ENCODE measurements around the gene PRDM10. TPM values are rescaled to one million over a fixed set of nuclear protein-coding genes. Genes with fewer than 3 reads are reported as not detected.
"Not testable (repeated sequence)": the region's sequence is repeated elsewhere in the genome, so short reads cannot be mapped to it uniquely, and the experiment has no call there.

PRDM10 gene
- polyA plus RNA-seq, 4 donors = 8.3 to 10.8 (median 10.3) TPM

DNA sequence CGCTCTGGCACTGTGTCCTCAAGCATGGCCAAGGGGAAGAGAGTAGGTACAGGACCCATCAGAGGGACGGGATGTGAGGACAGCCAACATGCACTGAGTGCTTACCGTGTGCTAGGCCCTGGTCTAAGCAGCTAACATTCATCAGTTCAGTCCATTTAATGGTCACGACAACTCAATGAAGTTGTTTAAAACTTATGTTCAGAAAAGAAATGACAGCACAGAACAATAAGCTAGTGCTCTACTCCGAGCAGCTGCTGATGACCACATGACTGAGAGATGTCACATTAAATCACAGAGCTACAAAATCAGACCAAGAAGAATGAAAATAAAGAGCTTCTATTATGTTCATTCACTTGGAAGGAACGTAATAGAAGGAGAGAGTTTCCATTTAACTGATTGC lies 26.3 kb downstream of the PRDM10 start:
- DNase-seq (ENCODE audit: low read depth in 4 of 4, low spot score in 3 of 4) = no peak

DNA sequence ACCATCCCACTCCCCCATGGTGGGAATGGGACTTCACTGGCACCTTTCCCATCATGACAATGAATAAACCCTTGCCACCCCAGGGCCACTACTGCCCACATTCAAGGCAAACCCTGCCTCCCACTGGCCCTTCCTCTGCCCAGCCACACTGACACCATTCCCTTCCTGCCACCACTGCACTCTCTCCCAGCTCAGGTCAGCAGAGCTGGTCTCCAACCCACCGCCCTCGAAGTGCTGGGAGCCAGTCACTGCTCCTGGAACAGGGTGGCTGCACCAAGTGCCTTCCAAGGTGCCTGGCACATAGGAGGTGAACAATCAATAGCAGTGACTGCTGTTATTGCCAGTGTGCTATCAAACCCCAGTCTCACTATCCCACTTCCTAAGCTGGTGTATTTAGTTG lies 27.1 kb downstream of the PRDM10 start:
- no peak for DNase-seq (ENCODE audit: low read depth in 4 of 4, low spot score in 3 of 4)

DNA sequence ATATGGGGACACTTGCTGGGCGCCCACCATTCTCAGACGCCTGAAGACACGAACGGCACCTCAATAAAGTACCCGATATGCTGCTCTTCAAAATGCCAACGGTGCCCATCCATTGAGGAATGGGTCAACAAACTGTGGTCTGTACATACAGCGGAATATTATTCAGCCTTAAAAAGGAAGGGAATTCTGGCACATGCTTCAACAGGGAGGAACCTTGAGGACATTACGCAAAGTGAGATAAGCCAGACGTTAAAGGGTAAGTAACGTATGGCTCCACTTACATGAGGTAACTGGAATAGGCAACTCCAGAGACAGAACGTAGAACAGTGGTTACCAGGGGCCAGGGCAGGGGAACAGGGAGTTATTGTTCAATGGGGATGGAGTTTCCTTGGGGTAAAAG lies 28.0 kb downstream of the PRDM10 start:
- no peak for DNase-seq (ENCODE audit: low read depth in 4 of 4, low spot score in 3 of 4)

DNA sequence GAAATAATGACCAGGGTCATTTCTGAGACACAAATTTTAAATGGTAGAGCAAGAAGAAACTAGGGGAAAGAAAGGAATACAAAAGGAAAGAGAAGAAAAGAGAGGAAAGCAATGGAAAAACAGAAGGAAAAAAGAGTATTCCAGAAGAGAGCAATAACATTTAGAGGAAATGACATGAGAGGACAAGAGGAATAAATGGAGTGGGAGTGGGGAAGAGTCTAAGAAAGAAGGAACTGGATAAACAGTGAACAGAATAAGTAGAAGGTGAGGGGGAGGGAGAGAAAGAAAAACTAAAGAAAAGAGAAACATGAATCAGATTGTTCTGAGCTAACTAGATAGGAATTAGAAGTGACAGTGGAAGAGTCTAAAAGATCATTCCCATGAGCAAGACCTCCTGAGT lies 28.4 kb downstream of the PRDM10 start:
- DNase-seq (ENCODE audit: low read depth in 4 of 4, low spot score in 3 of 4) = no peak

DNA sequence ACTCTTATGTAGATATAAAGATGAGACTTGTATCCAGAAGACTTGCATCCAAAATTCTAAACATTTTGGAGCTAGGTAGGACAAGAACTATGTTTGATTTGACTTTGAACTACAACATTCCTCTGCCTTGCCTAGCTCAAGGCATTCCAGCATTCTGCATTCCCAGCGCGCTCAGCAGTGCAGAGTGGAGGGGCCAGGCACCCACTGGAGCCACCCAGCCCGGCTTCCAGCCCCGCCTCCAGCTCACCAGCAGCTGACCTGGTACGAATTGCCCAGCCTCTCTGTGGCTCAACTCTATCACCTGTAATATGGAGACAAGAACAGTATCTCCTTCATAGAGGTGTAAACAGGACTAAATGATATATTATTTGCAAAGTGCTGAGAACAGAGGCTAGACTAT lies 28.8 kb downstream of the PRDM10 start:
- no peak for DNase-seq (ENCODE audit: low read depth in 4 of 4, low spot score in 3 of 4)

DNA sequence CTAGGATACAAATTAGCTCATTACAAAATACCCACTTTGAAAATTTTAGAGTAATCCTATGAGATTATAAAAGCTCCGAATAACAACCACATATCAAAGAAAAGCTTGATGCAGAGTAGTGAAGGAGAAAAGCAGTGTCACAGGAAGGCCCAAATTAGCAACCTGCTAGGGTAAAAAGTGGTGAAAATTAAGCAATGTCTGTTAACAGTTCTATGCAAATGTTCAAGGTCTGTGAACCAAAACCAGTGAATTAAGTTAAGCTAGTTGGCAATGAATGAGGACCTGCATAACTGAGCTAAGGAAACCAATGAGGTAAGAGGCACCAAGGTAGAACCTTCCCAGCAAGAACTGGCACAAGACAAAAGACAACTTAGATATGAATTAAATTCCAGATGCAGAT lies 29.6 kb downstream of the PRDM10 start:
- no peak for DNase-seq (ENCODE audit: low read depth in 4 of 4, low spot score in 3 of 4)

DNA sequence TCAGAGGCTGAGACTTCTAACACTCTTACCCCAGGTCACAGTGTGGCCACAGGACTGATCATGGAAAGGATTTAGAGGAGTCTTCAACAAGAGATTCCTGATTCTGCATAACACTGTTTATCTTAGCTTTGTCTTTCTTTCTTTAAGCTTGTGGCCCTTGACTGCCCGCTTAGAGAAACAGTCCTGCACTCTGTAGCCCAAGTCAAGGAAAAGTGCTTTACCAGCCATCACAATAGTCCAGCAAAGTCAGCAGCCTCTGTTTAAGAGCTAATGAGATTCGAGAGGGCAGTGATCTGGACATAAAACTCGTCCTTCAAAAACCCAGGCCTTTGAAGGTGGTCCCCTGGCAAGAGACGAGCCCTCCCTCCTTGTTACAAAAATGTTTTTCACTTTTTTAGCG lies 30.0 kb downstream of the PRDM10 start:
- DNase-seq (ENCODE audit: low read depth in 4 of 4, low spot score in 3 of 4) = no peak

DNA sequence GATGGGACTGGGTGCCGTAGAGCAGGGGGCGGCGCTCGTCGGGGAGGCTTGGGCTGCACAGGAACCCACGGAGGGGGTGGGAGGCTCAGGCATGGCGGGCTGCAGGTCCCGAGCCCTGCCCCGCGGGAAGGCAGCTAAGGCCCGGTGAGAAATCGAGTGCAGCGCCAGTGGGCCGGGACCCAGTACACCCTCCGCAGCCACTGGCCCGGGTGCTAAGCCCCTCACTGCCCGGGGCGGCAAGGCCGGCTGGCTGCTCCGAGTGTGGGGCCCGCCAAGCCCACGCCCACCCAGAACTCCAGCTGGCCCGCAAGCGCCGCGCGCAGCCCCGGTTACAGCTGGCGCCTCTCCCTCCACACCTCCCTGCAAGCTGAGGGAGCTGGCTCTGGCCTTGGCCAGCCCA lies 30.8 kb downstream of the PRDM10 start:
- not testable (repeated sequence) for DNase-seq (ENCODE audit: low read depth in 4 of 4, low spot score in 3 of 4)

DNA sequence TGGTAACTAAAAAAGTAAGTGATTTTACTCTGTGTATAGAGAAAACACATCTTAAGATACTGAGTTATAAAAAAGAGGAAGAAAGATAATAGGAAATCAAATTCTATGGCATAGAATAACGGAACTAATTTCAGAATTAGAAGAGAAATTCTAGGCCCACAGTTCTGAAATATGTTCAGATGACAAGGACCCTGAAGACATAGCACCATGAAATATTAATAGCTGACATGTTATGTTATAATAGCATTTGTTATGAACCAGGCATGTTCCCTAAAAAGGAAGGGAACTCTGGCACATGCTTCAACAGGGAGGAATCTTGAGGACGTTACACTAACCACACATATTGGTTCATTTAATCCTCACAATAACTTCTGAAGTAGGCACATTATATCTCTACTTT lies 32.7 kb downstream of the PRDM10 start:
- no peak for DNase-seq (ENCODE audit: low read depth in 4 of 4, low spot score in 3 of 4)

DNA sequence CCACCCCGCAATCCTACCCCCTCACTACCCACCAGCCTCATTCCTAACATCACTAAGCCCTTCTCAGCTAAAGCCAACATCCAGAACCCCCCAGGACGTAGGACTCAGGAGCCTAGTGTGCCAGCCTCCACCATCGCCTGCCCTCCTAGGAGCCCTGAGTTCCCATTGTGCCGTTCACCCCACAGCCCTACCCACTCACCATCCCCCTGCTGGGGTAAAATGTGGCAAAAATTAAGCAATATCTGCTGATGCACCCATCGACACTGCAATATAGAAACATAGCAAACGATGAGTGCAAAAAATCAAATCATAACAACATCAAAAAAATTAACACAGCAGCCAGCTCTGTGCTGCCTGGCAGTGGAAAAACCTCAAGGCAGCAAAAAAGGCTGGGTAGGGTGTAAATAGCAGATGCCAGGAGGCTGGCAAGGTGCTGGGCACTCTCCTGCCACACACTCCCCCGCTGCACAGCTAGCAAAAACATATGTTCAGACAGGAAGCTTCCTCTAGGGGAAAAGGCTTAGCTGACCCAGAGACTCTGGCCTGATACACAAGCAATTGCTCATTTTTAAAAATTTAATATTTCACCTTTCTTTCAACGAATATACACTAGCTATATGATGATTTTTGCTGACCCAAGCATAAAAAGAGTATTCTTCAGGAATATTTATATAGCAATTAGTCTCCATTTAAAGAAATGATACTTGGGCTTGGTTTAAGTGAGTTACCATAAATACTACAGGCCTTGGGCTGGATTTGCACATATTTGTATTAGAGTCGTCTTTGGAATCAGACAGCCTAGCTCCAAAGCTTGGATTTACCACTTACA lies 33.8 kb downstream of the PRDM10 start:
- DNase-seq (ENCODE audit: low read depth in 4 of 4, low spot score in 3 of 4) = no peak

DNA sequence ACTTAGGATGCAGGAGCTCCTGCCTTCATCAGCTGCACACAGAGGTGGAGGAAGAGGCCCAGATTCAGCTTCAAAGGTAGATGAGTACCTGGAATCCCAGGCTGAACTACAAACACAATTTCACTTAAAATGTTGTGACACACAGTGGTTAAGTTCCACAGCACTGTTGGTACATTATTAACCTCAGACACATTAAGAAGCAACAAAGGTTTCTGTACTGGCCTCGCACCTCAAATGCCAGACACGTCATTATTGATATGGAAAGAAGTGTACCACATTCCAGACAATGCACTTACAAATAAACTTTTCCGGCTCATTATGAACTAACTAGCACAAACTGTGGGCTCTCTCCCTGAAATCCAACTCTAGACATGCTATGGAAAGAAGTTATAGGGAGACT lies 34.6 kb downstream of the PRDM10 start:
- DNase-seq (ENCODE audit: low read depth in 4 of 4, low spot score in 3 of 4) = no peak

DNA sequence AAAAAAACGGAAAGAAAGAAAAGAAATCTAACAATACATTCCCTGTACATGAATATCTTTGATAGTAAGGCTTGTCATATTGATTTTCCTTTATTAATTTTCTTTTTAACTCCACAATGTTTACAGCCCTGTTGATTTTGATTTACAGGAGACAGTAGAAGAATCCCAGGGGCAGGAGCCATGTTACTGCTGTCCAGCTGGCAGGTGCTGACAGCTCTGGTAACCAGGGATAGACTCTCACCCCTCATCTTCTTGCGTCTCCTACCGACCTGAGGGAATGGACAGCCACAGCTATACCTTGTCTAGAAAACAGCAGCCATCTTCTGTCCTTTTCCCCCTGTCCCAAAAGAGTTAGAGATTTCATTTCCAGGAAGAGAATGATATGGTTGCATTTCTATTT lies 37.4 kb downstream of the PRDM10 start:
- no peak for DNase-seq (ENCODE audit: low read depth in 4 of 4, low spot score in 3 of 4)

DNA sequence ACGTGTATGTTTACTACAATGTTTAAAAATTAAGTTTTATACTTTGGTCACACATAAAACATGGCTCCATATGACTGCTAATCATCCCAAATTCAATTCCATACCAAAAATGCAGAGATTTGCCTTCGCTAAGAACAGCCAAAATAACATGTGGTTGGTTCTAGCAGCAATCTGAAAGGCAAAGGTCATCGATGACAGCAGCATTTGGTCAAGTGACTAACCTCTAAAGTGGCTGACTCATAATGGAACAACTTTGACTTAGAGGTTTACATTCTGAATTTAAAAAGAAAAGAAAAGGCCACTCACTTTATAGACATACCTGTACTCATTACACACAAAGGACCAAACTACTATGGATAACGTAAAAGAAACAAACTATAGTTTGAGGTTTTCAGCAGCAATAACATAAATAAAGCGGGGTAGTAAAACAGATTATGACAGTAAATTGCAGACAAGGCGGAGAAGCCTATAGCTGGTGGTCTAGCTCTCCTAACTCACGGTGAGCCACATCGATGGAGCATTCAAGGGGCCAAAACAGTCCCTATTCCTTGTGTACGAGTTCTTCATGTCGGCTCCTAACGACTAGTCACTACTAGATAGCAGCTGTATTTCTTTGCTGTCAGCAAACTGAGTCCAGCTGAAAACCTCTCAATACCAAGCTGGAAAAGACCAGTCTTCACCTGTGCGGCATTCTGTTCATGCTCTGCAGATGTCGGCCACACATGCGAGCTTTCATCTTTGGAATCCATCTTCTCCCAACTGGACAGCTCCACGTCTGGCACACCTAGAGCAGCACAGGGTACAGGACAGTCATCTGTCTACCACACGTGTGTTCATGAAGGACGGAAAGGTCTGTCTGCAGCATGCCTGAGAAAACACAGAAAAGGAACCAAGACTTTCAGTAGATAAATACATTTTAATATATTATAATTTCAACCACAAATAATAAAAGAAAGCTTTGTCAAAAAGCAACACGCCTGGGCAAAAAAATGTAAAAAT lies 42.1 kb downstream of the PRDM10 start:
- no peak for DNase-seq (ENCODE audit: low read depth in 4 of 4, low spot score in 3 of 4)

DNA sequence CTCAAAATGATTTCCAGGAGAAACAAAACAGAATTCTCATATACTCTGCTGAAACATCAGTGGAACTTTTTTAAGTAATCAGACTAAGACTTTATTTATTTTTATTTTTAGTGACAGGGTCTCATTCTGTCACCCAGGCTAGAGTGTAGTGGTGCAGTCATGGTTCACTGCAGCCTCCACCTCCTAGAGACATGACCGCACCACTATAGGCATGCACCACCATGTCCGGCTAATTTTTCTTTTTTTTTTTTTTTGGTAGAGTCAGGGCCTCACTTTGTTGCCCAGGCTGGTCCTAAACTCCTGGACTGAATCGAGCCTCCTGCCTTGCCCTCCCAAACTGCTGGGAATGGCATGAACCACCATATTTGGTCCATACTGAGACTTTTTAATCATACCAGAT lies 42.9 kb downstream of the PRDM10 start:
- DNase-seq (ENCODE audit: low read depth in 4 of 4, low spot score in 3 of 4) = no peak

DNA sequence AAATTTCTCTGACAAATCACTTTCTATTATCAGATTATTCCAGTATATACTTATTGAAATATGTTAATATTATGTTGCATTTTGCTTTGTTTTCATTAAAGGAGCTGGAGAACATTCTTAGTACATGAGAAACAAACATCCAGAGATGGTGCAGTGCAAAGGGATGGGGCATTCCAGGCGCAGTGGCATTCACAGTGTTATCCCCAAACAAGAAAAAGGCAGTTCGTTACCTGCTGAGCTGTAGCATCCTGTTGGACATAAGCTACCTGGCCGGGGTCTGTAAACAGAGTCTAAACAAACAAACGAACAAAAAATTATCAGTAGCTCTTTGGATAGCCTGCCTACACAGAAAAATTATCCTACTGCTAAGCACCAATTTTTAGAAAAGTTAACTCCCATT lies 47.4 kb downstream of the PRDM10 start:
- DNase-seq (ENCODE audit: low read depth in 4 of 4, low spot score in 3 of 4) = no peak

DNA sequence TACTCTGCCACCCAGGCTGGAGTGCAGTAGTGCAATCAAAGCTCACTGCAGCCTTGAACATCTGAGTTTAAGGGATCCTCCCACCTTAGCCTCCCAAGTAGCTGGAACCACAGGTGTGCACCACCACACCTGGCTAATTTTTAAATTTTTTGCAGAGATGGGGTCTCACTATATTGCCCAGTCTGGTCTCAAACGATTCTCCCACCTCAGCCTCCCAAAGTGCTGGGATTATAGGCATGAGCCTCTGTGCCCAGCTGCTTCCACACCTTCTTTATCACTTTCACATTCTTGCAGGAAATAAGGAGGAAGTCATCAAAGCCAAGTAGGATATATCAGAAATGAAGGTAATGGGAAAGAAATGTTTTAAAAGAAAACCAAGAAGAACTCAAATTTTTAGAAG lies 47.9 kb downstream of the PRDM10 start:
- DNase-seq (ENCODE audit: low read depth in 4 of 4, low spot score in 3 of 4) = not testable (repeated sequence)

DNA sequence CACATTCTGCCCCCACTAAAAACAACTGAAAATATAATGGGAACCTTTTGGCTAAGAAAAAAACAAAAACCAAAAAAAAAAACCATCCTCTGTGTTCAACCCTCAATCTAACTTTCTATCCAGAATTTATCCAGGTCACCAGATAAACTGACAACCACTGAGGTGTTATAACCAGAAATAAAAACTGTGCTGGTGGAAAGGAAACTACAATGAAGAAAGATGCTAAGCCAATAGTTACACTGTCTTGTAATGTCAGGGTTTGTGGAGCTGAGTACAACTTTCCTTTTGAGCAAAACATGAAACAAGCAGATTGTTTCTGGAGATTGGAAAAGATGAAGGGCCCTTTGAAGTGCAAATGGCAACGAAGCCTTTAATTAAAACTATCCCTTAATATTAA lies 50.8 kb downstream of the PRDM10 start:
- DNase-seq (ENCODE audit: low read depth in 4 of 4, low spot score in 3 of 4) = no peak

DNA sequence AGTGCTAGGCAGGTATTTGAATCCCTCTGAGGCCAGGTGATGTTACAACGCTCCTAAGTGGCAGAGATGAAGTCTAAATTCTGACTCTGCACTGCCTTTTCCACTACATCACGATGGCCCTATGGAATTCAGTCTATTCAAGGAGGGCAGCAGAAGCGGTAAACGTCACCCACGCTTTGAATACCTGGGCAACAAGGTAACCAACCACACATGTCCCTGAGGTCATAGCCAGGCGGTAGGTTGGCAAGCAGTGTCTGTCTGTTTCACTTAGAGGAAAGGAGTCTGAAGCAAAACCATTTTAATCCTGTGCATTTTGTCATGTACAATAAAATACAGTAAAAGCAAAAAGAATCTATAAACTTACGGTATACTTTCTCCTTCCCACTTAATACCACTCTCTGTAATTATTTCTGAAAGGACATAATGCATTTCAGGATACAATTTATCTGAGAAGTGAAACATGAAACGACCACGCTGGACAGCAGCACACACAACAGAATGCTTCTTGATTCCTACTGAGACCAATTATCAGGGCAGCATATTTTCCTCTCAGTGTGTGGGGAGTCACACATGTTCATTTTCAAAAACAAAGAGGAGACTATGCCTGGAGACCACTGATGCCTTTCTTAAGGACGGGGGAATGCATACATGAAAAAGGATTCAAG lies 51.3 kb downstream of the PRDM10 start:
- DNase-seq (ENCODE audit: low read depth in 4 of 4, low spot score in 3 of 4) = no peak

DNA sequence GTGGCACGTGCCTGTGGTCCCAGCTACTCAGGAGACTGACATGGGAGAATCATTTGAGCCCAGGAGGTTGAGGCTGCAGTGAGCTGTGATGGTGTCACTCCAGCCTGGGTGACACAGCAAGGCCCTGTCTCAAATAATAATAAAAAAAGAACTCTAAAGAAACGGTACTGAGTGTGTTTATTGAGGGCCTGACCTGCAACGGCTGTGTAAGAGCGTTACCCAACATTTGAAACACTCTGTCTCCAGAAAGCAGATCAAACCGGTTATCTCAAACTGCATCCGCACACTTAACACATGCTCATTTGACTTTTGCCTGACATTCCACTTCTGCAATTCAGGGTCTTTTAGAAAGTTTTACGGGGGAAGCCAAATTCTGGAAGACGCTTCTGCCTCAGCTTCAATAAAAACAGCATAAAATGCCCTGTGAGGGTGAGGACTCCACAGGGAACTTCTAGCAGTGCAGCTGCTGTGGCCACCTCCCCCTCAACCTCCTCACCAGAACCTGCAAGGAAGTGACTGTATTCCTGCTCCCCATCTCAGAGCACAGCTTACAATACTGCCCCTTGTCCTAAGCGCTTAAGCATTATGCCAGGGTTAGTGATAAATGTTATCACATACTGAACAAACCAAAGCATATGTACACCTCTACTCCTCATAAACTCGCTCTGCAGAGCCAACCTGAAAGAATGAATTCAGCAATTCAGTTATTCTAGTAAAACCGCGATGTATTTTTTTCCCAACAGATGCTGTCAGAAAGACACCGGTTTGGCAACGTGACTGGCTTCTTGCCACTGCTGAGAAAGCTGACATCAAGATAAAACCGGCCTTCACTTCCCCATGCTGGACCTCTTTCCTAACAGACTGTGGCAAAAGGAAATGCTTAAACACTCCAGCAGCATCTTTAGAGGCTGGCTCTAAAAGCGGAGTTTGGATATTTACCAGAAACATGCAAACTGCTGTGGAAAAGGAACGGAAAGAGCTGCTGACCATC lies 52.2 kb downstream of the PRDM10 start:
- no peak for DNase-seq (ENCODE audit: low read depth in 4 of 4, low spot score in 3 of 4)

DNA sequence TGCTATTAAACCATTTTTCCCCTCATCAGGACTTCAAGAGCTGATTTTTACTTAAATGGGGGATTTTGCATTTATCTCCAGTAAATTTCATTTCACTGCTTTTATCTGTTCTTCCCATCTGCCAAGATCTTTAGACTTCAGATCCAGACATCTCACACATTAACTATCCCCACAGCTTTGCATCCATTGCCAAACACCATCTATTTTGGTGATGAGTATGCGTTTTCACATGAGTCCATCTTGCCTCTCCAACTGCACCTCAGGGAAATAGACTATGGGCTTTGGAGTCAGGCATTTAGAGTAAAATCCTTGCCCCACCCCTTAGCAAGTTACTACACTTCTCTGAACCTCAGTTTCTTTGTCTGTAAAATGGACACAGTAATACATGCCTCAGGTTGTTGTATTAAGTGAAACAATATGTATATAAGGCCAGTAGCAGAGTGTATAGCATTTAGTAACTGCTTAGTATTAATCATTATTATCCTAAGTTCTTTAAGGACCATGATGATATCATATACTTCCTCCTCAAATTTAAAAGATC lies 53.6 kb downstream of the PRDM10 start:
- DNase-seq (ENCODE audit: low read depth in 4 of 4, low spot score in 3 of 4) = no peak

Measured in right renal pelvis (tissue), 4 donors.